ENCODE results near the gene TBXAS1. TPM values are rescaled to one million over a fixed set of nuclear protein-coding genes. Genes with fewer than 3 reads are reported as not detected.

TBXAS1 gene
- total RNA-seq, 3 donors from 2014 or later (not counting 1 experiment from before 2014, with no cell fraction given), result 72.7 to 110 (median 88.7) TPM

DNA sequence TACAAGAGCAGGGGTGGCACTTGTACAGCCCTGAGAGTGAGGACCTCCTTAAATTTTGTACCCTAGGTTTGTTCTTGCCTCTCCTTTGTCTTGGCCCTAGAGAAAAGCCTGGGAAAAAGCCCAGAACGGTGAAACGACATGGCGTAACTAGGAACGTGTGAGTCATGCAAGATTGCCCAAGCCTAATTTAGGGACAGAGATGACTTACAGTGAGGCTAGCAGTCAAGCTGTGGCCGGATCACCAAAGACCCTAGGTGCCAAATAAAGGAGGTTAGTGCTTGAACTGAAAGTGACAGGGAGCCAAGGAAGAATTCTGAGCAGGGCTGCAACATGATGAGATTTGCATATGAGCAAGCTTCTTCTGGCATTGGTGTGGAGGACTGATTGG lies 25.1 kb downstream of the TBXAS1 start:
- Mint-ChIP-seq H3K4me1 (peaks cover 57 to 77% of the 10 kb centered on the region in 2 donors), H3K36me3 (no peaks in the 10 kb centered on the region), H3K27me3 (ENCODE audit: low read depth in 2 of 2) (no peaks in the 10 kb centered on the region), H3K4me3 (peak overlapping the region; percentile 66), H3K27ac (peak overlapping the region; percentile 87 to 90), H3K9me3 (no peaks in the 10 kb centered on the region)
- 93% methylated on average over 5 of the region's 5 CpGs for whole genome bisulfite sequencing (ENCODE audit: insufficient coverage)
- intact Hi-C loops (cut with micrococcal nuclease), result loop anchor here (2.0 kb wide), 2 partner anchors 17 to 33 kb away; no protein-coding TSS in a partner anchor
- no peaks in the 10 kb centered on the region for H3K27me3 ChIP-seq (ENCODE audit: control insufficient read depth, insufficient read depth, low read length)
- H3K4me1 ChIP-seq (ENCODE audit: control insufficient read depth, insufficient read depth, low read length), result peaks cover 43% of the 10 kb centered on the region
- no peak for DNase-seq
- ATAC-seq, result no peak
- no peak overlapping the region for H3K27ac ChIP-seq (ENCODE audit: low read length)
- H3K4me3 ChIP-seq (ENCODE audit: low read length), result no peak overlapping the region
- TF ChIP-seq CTCF (IDR thresholded peaks at IDR 0.05), result no peak
- no peaks in the 10 kb centered on the region for H3K36me3 ChIP-seq (ENCODE audit: control insufficient read depth, insufficient read depth, low read length)
- H3K9me3 ChIP-seq (ENCODE audit: control insufficient read depth, insufficient read depth, low read length), result no peaks in the 10 kb centered on the region

GRCh38 chr7:139854803-139855497 lies 25.9 kb downstream of the TBXAS1 start:
- DNase-seq (peak in 1 of 2 donors; percentile 32), ATAC-seq (peak; percentile 71 to 83 (median 74))
- H3K27ac ChIP-seq (ENCODE audit: low read length), result peak overlapping the region; percentile 79
- H3K4me1 Mint-ChIP-seq, result peaks cover 58 to 73% of the 10 kb centered on the region in 2 donors
- no peak overlapping the region for H3K4me3 ChIP-seq (ENCODE audit: low read length)
- 34% methylated on average over 4 of the region's 4 CpGs for WGBS (ENCODE audit: insufficient coverage)
- peak overlapping the region; percentile 87 to 90 for H3K27ac Mint-ChIP-seq
- peak overlapping the region; percentile 66 for H3K4me3 Mint-ChIP-seq
- no peaks in the 10 kb centered on the region for H3K27me3 ChIP-seq (ENCODE audit: control insufficient read depth, insufficient read depth, low read length)
- no peaks in the 10 kb centered on the region for H3K36me3 Mint-ChIP-seq
- H3K27me3 Mint-ChIP-seq (ENCODE audit: low read depth in 2 of 2), result no peaks in the 10 kb centered on the region
- H3K36me3 ChIP-seq (ENCODE audit: control insufficient read depth, insufficient read depth, low read length), result no peaks in the 10 kb centered on the region
- intact Hi-C loops (cut with micrococcal nuclease), result loop anchor here (2.0 kb wide), 2 partner anchors 16 to 34 kb away; no protein-coding TSS in a partner anchor
- peaks cover 50% of the 10 kb centered on the region for H3K4me1 ChIP-seq (ENCODE audit: control insufficient read depth, insufficient read depth, low read length)
- TF ChIP-seq CTCF (IDR thresholded peaks at IDR 0.05), result no peak
- H3K9me3 Mint-ChIP-seq, result no peaks in the 10 kb centered on the region
- H3K9me3 ChIP-seq (ENCODE audit: control insufficient read depth, insufficient read depth, low read length), result no peaks in the 10 kb centered on the region

- Mint-ChIP-seq H3K36me3 (no peaks in the 10 kb centered on the region), H3K9me3 (no peaks in the 10 kb centered on the region), H3K4me3 (peak overlapping the region; percentile 72), H3K4me1 (peaks cover 65 to 77% of the 10 kb centered on the region in 2 donors), H3K27me3 (ENCODE audit: low read depth in 2 of 2) (no peaks in the 10 kb centered on the region), H3K27ac (peak overlapping the region; percentile 87 to 90)
- Histone ChIP-seq H3K4me1 (ENCODE audit: control insufficient read depth, insufficient read depth, low read length) (peaks cover 58% of the 10 kb centered on the region), H3K27me3 (ENCODE audit: control insufficient read depth, insufficient read depth, low read length) (no peaks in the 10 kb centered on the region), H3K4me3 (ENCODE audit: low read length) (no peak overlapping the region), H3K9me3 (ENCODE audit: control insufficient read depth, insufficient read depth, low read length) (no peaks in the 10 kb centered on the region), H3K36me3 (ENCODE audit: control insufficient read depth, insufficient read depth, low read length) (no peaks in the 10 kb centered on the region), H3K27ac (ENCODE audit: low read length) (peak overlapping the region; percentile 79)
- DNase-seq (peak in 1 of 2 donors; percentile 33), ATAC-seq (peak; percentile 58 to 79 (median 60))
- TF ChIP-seq CTCF (IDR thresholded peaks at IDR 0.05), result no peak
- intact Hi-C loops (cut with micrococcal nuclease), result loop anchor here (2.0 kb wide), 2 partner anchors 15 to 35 kb away; no protein-coding TSS in a partner anchor
- 54% methylated on average over 9 of the region's 9 CpGs for WGBS (ENCODE audit: insufficient coverage)
Measured at GRCh38 chr7:139855498-139856270, 26.6 kb downstream of the TBXAS1 start.

Measured in natural killer cell (primary cell).